PC-9 (cell line): Measurements from ENCODE around the gene NUP160.
"Not testable (repeated sequence)": the region's sequence is repeated elsewhere in the genome, so short reads cannot be mapped to it uniquely, and the experiment has no call there.

Experiments
- EZH2 ChIP-seq: fragments of 200-600 bp; sonication (generic); IDR thresholded peaks from 2 replicates; pipeline ENCODE4 v1.8.0; 2017; ENCODE audit warnings: antibody characterized with exemption, low read depth
- TF ChIP-seq, protein P1 (sequence below): fragments of 200-600 bp; sonication (generic); conservative IDR thresholded peaks from 2 replicates; pipeline ENCODE4 v1.6.1; 2017; ENCODE audit warnings: mixed run types, antibody characterized with exemption, mild to moderate bottlenecking, moderate library complexity

- TF ChIP-seq, protein P1, sequence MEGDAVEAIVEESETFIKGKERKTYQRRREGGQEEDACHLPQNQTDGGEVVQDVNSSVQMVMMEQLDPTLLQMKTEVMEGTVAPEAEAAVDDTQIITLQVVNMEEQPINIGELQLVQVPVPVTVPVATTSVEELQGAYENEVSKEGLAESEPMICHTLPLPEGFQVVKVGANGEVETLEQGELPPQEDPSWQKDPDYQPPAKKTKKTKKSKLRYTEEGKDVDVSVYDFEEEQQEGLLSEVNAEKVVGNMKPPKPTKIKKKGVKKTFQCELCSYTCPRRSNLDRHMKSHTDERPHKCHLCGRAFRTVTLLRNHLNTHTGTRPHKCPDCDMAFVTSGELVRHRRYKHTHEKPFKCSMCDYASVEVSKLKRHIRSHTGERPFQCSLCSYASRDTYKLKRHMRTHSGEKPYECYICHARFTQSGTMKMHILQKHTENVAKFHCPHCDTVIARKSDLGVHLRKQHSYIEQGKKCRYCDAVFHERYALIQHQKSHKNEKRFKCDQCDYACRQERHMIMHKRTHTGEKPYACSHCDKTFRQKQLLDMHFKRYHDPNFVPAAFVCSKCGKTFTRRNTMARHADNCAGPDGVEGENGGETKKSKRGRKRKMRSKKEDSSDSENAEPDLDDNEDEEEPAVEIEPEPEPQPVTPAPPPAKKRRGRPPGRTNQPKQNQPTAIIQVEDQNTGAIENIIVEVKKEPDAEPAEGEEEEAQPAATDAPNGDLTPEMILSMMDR: not testable (repeated sequence)
- TF ChIP-seq EZH2: not testable (repeated sequence)
These were observed 58.1 kb downstream of the NUP160 start for GRCh38 chr11:47790017-47790416.
